IgD-negative memory B cell (primary cell): Measurements from ENCODE around the gene OR2M7. TPM values are rescaled to one million over a fixed set of nuclear protein-coding genes. Genes with fewer than 3 reads are reported as not detected.
A peak's percentile ranks its signal among the peaks of the same experiment; 100 is the strongest.
"Not testable (repeated sequence)": the region's sequence is repeated elsewhere in the genome, so short reads cannot be mapped to it uniquely, and the experiment has no call there.

ENCODE experiments used
- H3K27ac Mint-ChIP-seq, 3 donors: one replicate each; pipeline ENCODE4 v1.8.0; 2020 to 2022; ENCODE audit warnings: mild to moderate bottlenecking in 3 of 3, mixed read lengths in 3 of 3, moderate library complexity in 1 of 3
- H3K27me3 Mint-ChIP-seq: one replicate; pipeline ENCODE4 v1.8.0; 2021; ENCODE audit warnings: mixed read lengths
- H3K36me3 Mint-ChIP-seq: one replicate; pipeline ENCODE4 v1.8.0; 2020; ENCODE audit warnings: mild to moderate bottlenecking, mixed read lengths
- H3K4me1 Mint-ChIP-seq, 3 donors: one replicate each; pipeline ENCODE4 v1.8.0; 2020 to 2022; ENCODE audit warnings: mixed read lengths in 3 of 3, mild to moderate bottlenecking in 1 of 3
- H3K4me3 Mint-ChIP-seq, 4 donors: one replicate each; pipeline ENCODE4 v1.8.0; 2020 to 2022; ENCODE audit warnings: mild to moderate bottlenecking in 4 of 4, mixed read lengths in 4 of 4, moderate library complexity in 3 of 4
- H3K9me3 Mint-ChIP-seq, 3 donors: one replicate each; pipeline ENCODE4 v1.8.0; 2020 to 2021; ENCODE audit warnings: mixed read lengths in 3 of 3, mild to moderate bottlenecking in 1 of 3
- polyA plus RNA-seq: library from polyadenylated mRNA; unstranded; fragments of 300-500 nt; fragmentation: Illumina TruSeq; gene quantifications from one replicate; pipeline ENCODE4 v1.2.3, GENCODE V29; 2021

The OR2M7 gene
- polyA plus RNA-seq = not detected

- Mint-ChIP-seq H3K27me3 (peaks cover 1% of the 10 kb centered on the region), H3K9me3 (no peaks in the 10 kb centered on the region), H3K36me3 (no peaks in the 10 kb centered on the region), H3K27ac (no peak within 1 kb of the TSS), H3K4me1 (peaks cover 0 to 1% (median 0%) of the 10 kb centered on the region in 3 donors), H3K4me3 (no peak within 1 kb of the TSS)
These were observed at the start of gene OR2M7 for GRCh38 chr1:248324468-248324867. Gene OR2M7, minus strand, starts transcription at chr1:248324568. Its CDS starts 0 bp downstream, at chr1:248324568.

GRCh38 chr1:248373761-248374160, 49.4 kb upstream of the OR2M7 start:
- Mint-ChIP-seq H3K27ac (no peak overlapping the region), H3K9me3 (peaks cover 4 to 5% (median 4%) of the 10 kb centered on the region in 3 donors), H3K27me3 (peaks cover 10% of the 10 kb centered on the region), H3K36me3 (no peaks in the 10 kb centered on the region), H3K4me3 (no peak overlapping the region), H3K4me1 (peaks cover 0 to 1% (median 0%) of the 10 kb centered on the region in 3 donors)

GRCh38 chr1:248372394-248372793, 48.0 kb upstream of the OR2M7 start:
- Mint-ChIP-seq H3K4me1 (peaks cover 0 to 1% (median 0%) of the 10 kb centered on the region in 3 donors), H3K4me3 (no peak overlapping the region)

GRCh38 chr1:248366609-248367008, 42.2 kb upstream of the OR2M7 start:
- Mint-ChIP-seq H3K9me3 (peaks cover 4 to 8% (median 6%) of the 10 kb centered on the region in 3 donors), H3K4me1 (peaks cover 0 to 2% (median 0%) of the 10 kb centered on the region in 3 donors), H3K4me3 (no peak overlapping the region), H3K27ac (no peak overlapping the region), H3K27me3 (peaks cover 10% of the 10 kb centered on the region), H3K36me3 (no peaks in the 10 kb centered on the region)

More at GRCh38 chr1:248372394-248372793, 48.0 kb upstream of the OR2M7 start:
- no peak overlapping the region for H3K27ac Mint-ChIP-seq
- peaks cover 4 to 5% (median 4%) of the 10 kb centered on the region in 3 donors for H3K9me3 Mint-ChIP-seq
- peaks cover 10% of the 10 kb centered on the region for H3K27me3 Mint-ChIP-seq
- H3K36me3 Mint-ChIP-seq = no peaks in the 10 kb centered on the region

GRCh38 chr1:248361121-248361715, 36.9 kb upstream of the OR2M7 start, which contains the start of gene OR2T4:
Gene OR2T4, plus strand, starts transcription at chr1:248361665. Its CDS starts 0 bp downstream, at chr1:248361665.
- Mint-ChIP-seq H3K27ac (no peak within 1 kb of the TSS), H3K9me3 (peaks cover 0 to 6% (median 4%) of the 10 kb centered on the region in 3 donors), H3K36me3 (no peaks in the 10 kb centered on the region), H3K4me1 (peaks cover 0 to 2% (median 0%) of the 10 kb centered on the region in 3 donors), H3K27me3 (peaks cover 6% of the 10 kb centered on the region), H3K4me3 (no peak within 1 kb of the TSS)

GRCh38 chr1:248359415-248359814, 35.0 kb upstream of the OR2M7 start:
- Mint-ChIP-seq H3K27ac (no peak overlapping the region), H3K9me3 (no peaks in the 10 kb centered on the region), H3K4me3 (no peak overlapping the region), H3K36me3 (no peaks in the 10 kb centered on the region), H3K4me1 (no peaks in the 10 kb centered on the region), H3K27me3 (peaks cover 6% of the 10 kb centered on the region)

GRCh38 chr1:248348475-248348874, 24.1 kb upstream of the OR2M7 start, which contains the start of gene OR14C36:
Gene OR14C36, plus strand, starts transcription at chr1:248348775. Its CDS starts 0 bp downstream, at chr1:248348775.
- Mint-ChIP-seq H3K4me1 (no peaks in the 10 kb centered on the region), H3K9me3 (no peaks in the 10 kb centered on the region), H3K27ac (no peak within 1 kb of the TSS), H3K36me3 (no peaks in the 10 kb centered on the region), H3K4me3 (no peak within 1 kb of the TSS), H3K27me3 (peaks cover 2% of the 10 kb centered on the region)

GRCh38 chr1:248343451-248343850, 19.1 kb upstream of the OR2M7 start:
- peaks cover 1% of the 10 kb centered on the region for H3K27me3 Mint-ChIP-seq
- no peak overlapping the region for H3K4me3 Mint-ChIP-seq
- no peak overlapping the region for H3K27ac Mint-ChIP-seq
- no peaks in the 10 kb centered on the region for H3K36me3 Mint-ChIP-seq
- no peaks in the 10 kb centered on the region for H3K9me3 Mint-ChIP-seq
- H3K4me1 Mint-ChIP-seq = no peaks in the 10 kb centered on the region

GRCh38 chr1:248316796-248317195, 7.6 kb downstream of the OR2M7 start:
- Mint-ChIP-seq H3K4me1 (no peaks in the 10 kb centered on the region), H3K36me3 (peaks cover 2% of the 10 kb centered on the region), H3K4me3 (no peak overlapping the region), H3K9me3 (peaks cover 5 to 26% (median 9%) of the 10 kb centered on the region in 3 donors), H3K27me3 (peaks cover 19% of the 10 kb centered on the region), H3K27ac (no peak overlapping the region)

- H3K36me3 Mint-ChIP-seq, H3K9me3 Mint-ChIP-seq, H3K4me1 Mint-ChIP-seq, H3K4me3 Mint-ChIP-seq, H3K27me3 Mint-ChIP-seq, H3K27ac Mint-ChIP-seq: not testable (repeated sequence)
These were observed 17.6 kb downstream of the OR2M7 start for GRCh38 chr1:248306740-248307139.

- no peaks in the 10 kb centered on the region for H3K4me1 Mint-ChIP-seq
- no peaks in the 10 kb centered on the region for H3K36me3 Mint-ChIP-seq
- H3K27ac Mint-ChIP-seq = no peak overlapping the region
- no peak overlapping the region for H3K4me3 Mint-ChIP-seq
- H3K27me3 Mint-ChIP-seq = peaks cover 2% of the 10 kb centered on the region
- H3K9me3 Mint-ChIP-seq = peaks cover 0 to 4% (median 0%) of the 10 kb centered on the region in 3 donors
These were observed 18.3 kb downstream of the OR2M7 start for GRCh38 chr1:248306103-248306502.

GRCh38 chr1:248305672-248306071, 18.7 kb downstream of the OR2M7 start:
- not testable (repeated sequence) for H3K27ac Mint-ChIP-seq, H3K4me1 Mint-ChIP-seq, H3K9me3 Mint-ChIP-seq, H3K27me3 Mint-ChIP-seq, H3K36me3 Mint-ChIP-seq
- peak overlapping the region in 1 of 4 donors; percentile 12 for H3K4me3 Mint-ChIP-seq

GRCh38 chr1:248303324-248303723, 21.0 kb downstream of the OR2M7 start, which contains the start of gene OR2T12:
Gene OR2T12, minus strand, starts transcription at chr1:248303424. Its CDS starts 7,846 bp downstream, at chr1:248295578.
- Mint-ChIP-seq H3K36me3 (no peaks in the 10 kb centered on the region), H3K9me3 (peaks cover 0 to 4% (median 2%) of the 10 kb centered on the region in 3 donors), H3K4me1 (no peaks in the 10 kb centered on the region)

GRCh38 chr1:248288391-248288790, 36.0 kb downstream of the OR2M7 start:
- peaks cover 0 to 3% (median 0%) of the 10 kb centered on the region in 3 donors for H3K9me3 Mint-ChIP-seq
- peaks cover 3% of the 10 kb centered on the region for H3K27me3 Mint-ChIP-seq
- H3K4me1 Mint-ChIP-seq = peaks cover 0 to 4% (median 0%) of the 10 kb centered on the region in 3 donors
- H3K4me3 Mint-ChIP-seq = no peak overlapping the region
- H3K36me3 Mint-ChIP-seq = no peaks in the 10 kb centered on the region
- no peak overlapping the region for H3K27ac Mint-ChIP-seq

More at GRCh38 chr1:248303324-248303723, 21.0 kb downstream of the OR2M7 start, which contains the start of gene OR2T12:
- Mint-ChIP-seq H3K4me3 (no peak within 1 kb of the TSS), H3K27ac (no peak within 1 kb of the TSS), H3K27me3 (peaks cover 2% of the 10 kb centered on the region)

- Mint-ChIP-seq H3K4me1 (no peaks in the 10 kb centered on the region), H3K36me3 (no peaks in the 10 kb centered on the region)
These were observed 46.5 kb downstream of the OR2M7 start, which contains the start of gene OR2T33 for GRCh38 chr1:248277876-248278275. Gene OR2T33, minus strand, starts transcription at chr1:248277976. Its CDS starts 4,162 bp downstream, at chr1:248273814.

More at GRCh38 chr1:248277876-248278275, 46.5 kb downstream of the OR2M7 start, which contains the start of gene OR2T33:
- H3K9me3 Mint-ChIP-seq = peaks cover 0 to 4% (median 2%) of the 10 kb centered on the region in 3 donors
- no peaks in the 10 kb centered on the region for H3K27me3 Mint-ChIP-seq
- H3K4me3 Mint-ChIP-seq = no peak within 1 kb of the TSS
- H3K27ac Mint-ChIP-seq = no peak within 1 kb of the TSS
